ENCODE results near the gene TMEM168. TPM values are rescaled to one million over a fixed set of nuclear protein-coding genes. Genes with fewer than 3 reads are reported as not detected.

Gene TMEM168
- polyA plus RNA-seq, 1 donor (not counting 4 experiments of a cell fraction or from before 2014, with no cell fraction given), result 32.8 TPM

- Histone ChIP-seq H3K27ac (ENCODE audit: control insufficient read depth, insufficient read depth, low read length) (no peak overlapping the region), H3K4me2 (ENCODE audit: control insufficient read depth, extremely low read depth, insufficient read depth, low read depth, low read length) (no peak overlapping the region), H3K9ac (ENCODE audit: control insufficient read depth, extremely low read depth, insufficient read depth, low read length) (no peak overlapping the region), H3K4me1 (ENCODE audit: control insufficient read depth, extremely low read depth, insufficient read depth, low read length) (no peaks in the 10 kb centered on the region), H3K4me3 (ENCODE audit: control insufficient read depth in 2 of 3, extremely low read depth in 1 of 3, insufficient read depth in 2 of 3, low read depth in 1 of 3, low read length in 3 of 3) (no peak overlapping the region), H3K36me3 (ENCODE audit: control insufficient read depth in 2 of 2, extremely low read depth in 1 of 2, insufficient read depth in 2 of 2, low read length in 2 of 2) (no peaks in the 10 kb centered on the region), H3K9me1 (ENCODE audit: control insufficient read depth, extremely low read depth, insufficient read depth, low read length) (no peaks in the 10 kb centered on the region), H3K9me3 (ENCODE audit: control insufficient read depth, low read depth, low read length) (no peaks in the 10 kb centered on the region), H3K79me2 (ENCODE audit: control insufficient read depth, insufficient read depth, low read length) (no peaks in the 10 kb centered on the region), H4K20me1 (ENCODE audit: control insufficient read depth, extremely low read depth, insufficient read depth, low read length) (no peaks in the 10 kb centered on the region), H2AFZ (ENCODE audit: control insufficient read depth, low read length) (no peak overlapping the region), H3K27me3 (ENCODE audit: control insufficient read depth, extremely low read depth, insufficient read depth, low read length) (no peaks in the 10 kb centered on the region)
- no peak for DNase-seq (ENCODE audit: low read depth, low spot score)
- no peak for FAIRE-seq
- TF ChIP-seq CTCF (optimal IDR thresholded peaks at IDR 0.05 in 1 of 3, IDR thresholded peaks at IDR 0.05 in 1 of 3, conservative IDR thresholded peaks at IDR 0.05 in 1 of 3; ENCODE audit: extremely low read depth in 1 of 3, insufficient read depth in 2 of 3, low read length in 3 of 3) (no peak), EZH2 (IDR thresholded peaks at IDR 0.05; ENCODE audit: low read length) (no peak)
- dilution Hi-C loops (cut with MboI; ENCODE audit: extremely low pct_ligation_motif_present, low sequenced_read_pairs), result no loop called here
These were observed 29.3 kb upstream of the TMEM168 start for GRCh38 chr7:112819536-112819935.

- Histone ChIP-seq H2AFZ (ENCODE audit: control insufficient read depth, low read length) (no peak overlapping the region), H3K9me1 (ENCODE audit: control insufficient read depth, extremely low read depth, insufficient read depth, low read length) (no peaks in the 10 kb centered on the region), H3K27ac (ENCODE audit: control insufficient read depth, insufficient read depth, low read length) (no peak overlapping the region), H3K36me3 (ENCODE audit: control insufficient read depth in 2 of 2, extremely low read depth in 1 of 2, insufficient read depth in 2 of 2, low read length in 2 of 2) (no peaks in the 10 kb centered on the region), H3K79me2 (ENCODE audit: control insufficient read depth, insufficient read depth, low read length) (no peaks in the 10 kb centered on the region), H3K4me3 (ENCODE audit: control insufficient read depth in 2 of 3, extremely low read depth in 1 of 3, insufficient read depth in 2 of 3, low read depth in 1 of 3, low read length in 3 of 3) (no peak overlapping the region), H4K20me1 (ENCODE audit: control insufficient read depth, extremely low read depth, insufficient read depth, low read length) (no peaks in the 10 kb centered on the region), H3K9me3 (ENCODE audit: control insufficient read depth, low read depth, low read length) (no peaks in the 10 kb centered on the region), H3K27me3 (ENCODE audit: control insufficient read depth, extremely low read depth, insufficient read depth, low read length) (no peaks in the 10 kb centered on the region), H3K4me1 (ENCODE audit: control insufficient read depth, extremely low read depth, insufficient read depth, low read length) (no peaks in the 10 kb centered on the region), H3K9ac (ENCODE audit: control insufficient read depth, extremely low read depth, insufficient read depth, low read length) (no peak overlapping the region), H3K4me2 (ENCODE audit: control insufficient read depth, extremely low read depth, insufficient read depth, low read depth, low read length) (no peak overlapping the region)
- TF ChIP-seq EZH2 (IDR thresholded peaks at IDR 0.05; ENCODE audit: low read length) (no peak), CTCF (optimal IDR thresholded peaks at IDR 0.05 in 1 of 3, IDR thresholded peaks at IDR 0.05 in 1 of 3, conservative IDR thresholded peaks at IDR 0.05 in 1 of 3; ENCODE audit: extremely low read depth in 1 of 3, insufficient read depth in 2 of 3, low read length in 3 of 3) (no peak)
- DNase-seq (ENCODE audit: low read depth, low spot score), result no peak
- dilution Hi-C loops (cut with MboI; ENCODE audit: extremely low pct_ligation_motif_present, low sequenced_read_pairs), result no loop called here
- FAIRE-seq, result no peak
These were observed 16.0 kb upstream of the TMEM168 start for GRCh38 chr7:112806156-112806555.
